Liver (tissue), 9 donors: Measurements from ENCODE around the gene ABHD5. TPM values are rescaled to one million over a fixed set of nuclear protein-coding genes. Genes with fewer than 3 reads are reported as not detected.

Source experiments
- DNase-seq: peaks from one replicate; pipeline ENCODE4 v3.0.0-alpha.2; 2017; ENCODE audit warnings: low spot score
- H3K27ac ChIP-seq, 2 donors: one replicate each; pipeline ENCODE4 v1.7.0; 2013; ENCODE audit warnings: inconsistent platforms in 2 of 2, low read length in 2 of 2, control low read depth in 1 of 2, low read depth in 1 of 2, mild to moderate bottlenecking in 1 of 2
- H3K27me3 ChIP-seq, 4 donors: one replicate each; pipeline versions ENCODE4 v1.6.1 to v1.7.0; 2013; ENCODE audit warnings: low read length in 3 of 4, inconsistent platforms in 1 of 4, mild to moderate bottlenecking in 1 of 4, moderate library complexity in 1 of 4; ENCODE audit not compliant: control insufficient read depth in 4 of 4, insufficient read depth in 4 of 4
- H3K36me3 ChIP-seq, 4 donors: one replicate each; pipeline versions ENCODE4 v1.6.1 to v1.7.0; 2013; ENCODE audit warnings: low read length in 3 of 4, mild to moderate bottlenecking in 3 of 4, low read depth in 1 of 4, moderate library complexity in 1 of 4; ENCODE audit not compliant: control insufficient read depth in 4 of 4, insufficient read depth in 3 of 4
- H3K4me1 ChIP-seq, 4 donors: one replicate each; pipeline versions ENCODE4 v1.6.1 to v1.7.0; 2013; ENCODE audit warnings: low read length in 3 of 4, mild to moderate bottlenecking in 3 of 4, moderate library complexity in 1 of 4; ENCODE audit not compliant: control insufficient read depth in 4 of 4, insufficient read depth in 4 of 4
- H3K4me3 ChIP-seq, 3 donors: one replicate each; pipeline versions ENCODE4 v1.6.1 to v1.7.0; 2013; ENCODE audit warnings: low read length in 3 of 3, control low read depth in 1 of 3, low read depth in 1 of 3, mild to moderate bottlenecking in 1 of 3
- H3K9ac ChIP-seq, 2 donors: one replicate each; pipeline ENCODE4 v1.7.0; 2013; ENCODE audit warnings: low read length in 2 of 2, mild to moderate bottlenecking in 2 of 2, moderate library complexity in 2 of 2, control low read depth in 1 of 2, low read depth in 1 of 2
- H3K9me3 ChIP-seq, 4 donors: one replicate each; pipeline versions ENCODE4 v1.6.1 to v1.7.0; 2013; ENCODE audit warnings: low read length in 3 of 4; ENCODE audit not compliant: control insufficient read depth in 4 of 4
- ATF3 ChIP-seq: IDR thresholded peaks from 2 replicates; pipeline ENCODE4 v1.6.1; 2016; ENCODE audit warnings: antibody characterized with exemption
- EGR1 ChIP-seq, 2 donors: IDR thresholded peaks; 2 replicates each; pipeline ENCODE4 v1.6.1; 2016 to 2018; ENCODE audit warnings: antibody characterized with exemption in 2 of 2, low read depth in 2 of 2
- FOXA1 ChIP-seq: IDR thresholded peaks from 2 replicates; pipeline ENCODE4 v1.6.1; 2016; ENCODE audit warnings: antibody characterized with exemption
- FOXA2 ChIP-seq: IDR thresholded peaks from 2 replicates; pipeline ENCODE4 v1.6.1; 2016; ENCODE audit warnings: antibody characterized with exemption
- GABPA ChIP-seq, 2 donors: IDR thresholded peaks in 1 of 2; conservative IDR thresholded peaks in 1 of 2; 2 replicates each; pipeline ENCODE4 v1.6.1; 2016; ENCODE audit warnings: antibody characterized with exemption in 2 of 2, mild to moderate bottlenecking in 1 of 2, moderate library complexity in 1 of 2
- HNF4A ChIP-seq, 2 donors: conservative IDR thresholded peaks; 2 replicates each; pipeline ENCODE4 v1.6.1; 2016; ENCODE audit warnings: antibody characterized with exemption in 2 of 2, mild to moderate bottlenecking in 2 of 2
- HNF4G ChIP-seq: IDR thresholded peaks from 2 replicates; pipeline ENCODE4 v1.6.1; 2016; ENCODE audit warnings: antibody characterized with exemption
- JUND ChIP-seq, 2 donors: IDR thresholded peaks; 2 replicates each; pipeline ENCODE4 v1.6.1; 2016; ENCODE audit warnings: antibody characterized with exemption in 2 of 2
- MAX ChIP-seq: IDR thresholded peaks from 2 replicates; pipeline ENCODE4 v1.6.1; 2016; ENCODE audit warnings: antibody characterized with exemption
- NR2F2 ChIP-seq: IDR thresholded peaks from 2 replicates; pipeline ENCODE4 v1.6.1; 2016; ENCODE audit warnings: antibody characterized with exemption
- RAD21 ChIP-seq, 2 donors: IDR thresholded peaks; 2 replicates each; pipeline ENCODE4 v1.6.1; 2016; ENCODE audit warnings: antibody characterized with exemption in 2 of 2, mild to moderate bottlenecking in 2 of 2
- REST ChIP-seq: IDR thresholded peaks from 2 replicates; pipeline ENCODE4 v1.6.1; 2016; ENCODE audit warnings: antibody characterized with exemption, mild to moderate bottlenecking
- RXRA ChIP-seq, 2 donors: IDR thresholded peaks; 2 replicates each; pipeline ENCODE4 v1.6.1; 2017 to 2018; ENCODE audit warnings: antibody characterized with exemption in 2 of 2, mild to moderate bottlenecking in 1 of 2
- SP1 ChIP-seq: IDR thresholded peaks from 2 replicates; pipeline ENCODE4 v1.6.1; 2018; ENCODE audit warnings: antibody characterized with exemption, mild to moderate bottlenecking
- TAF1 ChIP-seq: conservative IDR thresholded peaks from 2 replicates; pipeline ENCODE4 v1.6.1; 2016; ENCODE audit warnings: antibody characterized with exemption, mild to moderate bottlenecking
- YY1 ChIP-seq: IDR thresholded peaks from 2 replicates; pipeline ENCODE4 v1.6.1; 2016; ENCODE audit warnings: antibody characterized with exemption, mild to moderate bottlenecking
- WGBS: extraction: QIAGEN DNeasy Blood & Tissue Kit; methylation state at CpG from one replicate; pipeline ENCODE4 v1.1.7; 2013; 5-methylcytosine and 5-hydroxymethylcytosine counted together
- polyA plus RNA-seq, 2 donors: library from polyadenylated mRNA; stranded (reverse) in 1 of 2; unstranded in 1 of 2; fragments of 200-250 nt in 1 of 2; fragments of >200 nt in 1 of 2; fragmentation: Nextera tagmentation in 1 of 2; extraction: Ambion mirVana in 1 of 2; gene quantifications; one replicate each; pipeline versions ENCODE4 v1.2.1 to v1.2.3, GENCODE V29; 2013 to 2015
- total RNA-seq, 2 donors: library from RNA; depleted of rRNA; stranded (reverse); fragments of >200 nt; gene quantifications; one replicate each; pipeline ENCODE4 v1.2.3, GENCODE V29; 2014
- TF ChIP-seq, protein P1 (sequence below): IDR thresholded peaks from 2 replicates; pipeline ENCODE4 v1.6.1; 2016; ENCODE audit warnings: antibody characterized with exemption
- TF ChIP-seq, protein P2 (sequence below): fragments of 150-350 bp; IDR thresholded peaks from 2 replicates; pipeline ENCODE4 v1.5.1; 2017; ENCODE audit warnings: improper control_type of control experiment, low read depth, low read length; ENCODE audit not compliant: missing input control
- donor health status: healthy.
- donor health status: healthy.
- donor health status: healthy.
- donor health status: healthy.
- donor health status: healthy.

Gene ABHD5
- total and polyA plus RNA-seq, 4 donors, result 9.2 to 25.8 (median 16.1) TPM

DNA sequence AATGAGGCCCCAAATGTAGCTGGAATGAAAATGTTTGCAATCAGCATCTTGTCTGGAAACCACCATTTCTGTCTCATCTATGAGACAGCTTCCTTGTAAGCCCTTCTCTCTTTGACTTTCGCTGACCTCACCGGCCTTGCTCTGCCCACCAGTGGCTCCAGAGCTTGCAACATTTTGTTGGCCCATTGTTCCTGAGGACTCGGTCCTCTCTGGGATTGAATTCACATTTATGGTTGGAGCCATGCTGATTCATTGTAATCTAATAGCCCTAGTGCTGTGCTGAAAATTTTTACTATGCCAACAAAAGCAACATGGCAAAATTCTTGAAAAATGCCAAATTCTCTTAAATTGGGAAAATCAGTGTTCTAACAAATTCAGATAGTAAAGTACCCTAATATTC lies 37.2 kb downstream of the ABHD5 start:
- no peaks in the 10 kb centered on the region for H3K9me3 ChIP-seq
- no peak overlapping the region for H3K9ac ChIP-seq
- no peaks in the 10 kb centered on the region for H3K4me1 ChIP-seq
- no peaks in the 10 kb centered on the region for H3K27me3 ChIP-seq
- DNase-seq, result no peak
- H3K4me3 ChIP-seq, result no peak overlapping the region
- 98% methylated on average over 3 of the region's 3 CpGs for WGBS
- peaks cover 0 to 2% (median 1%) of the 10 kb centered on the region in 4 donors for H3K36me3 ChIP-seq
- no peak overlapping the region for H3K27ac ChIP-seq
- no peak for TF ChIP-seq NR2F2
- no peak for TF ChIP-seq JUND (IDR thresholded peaks at IDR 0.05)
- TF ChIP-seq EGR1 (IDR thresholded peaks at IDR 0.05; ENCODE audit: low read depth in 2 of 2), result no peak
- TF ChIP-seq TAF1, result no peak

- no peaks in the 10 kb centered on the region for H3K27me3 ChIP-seq
- no peaks in the 10 kb centered on the region for H3K4me1 ChIP-seq
- H3K9ac ChIP-seq, result no peak overlapping the region
- H3K4me3 ChIP-seq, result no peak overlapping the region
- H3K27ac ChIP-seq, result no peak overlapping the region
- DNase-seq, result no peak
- H3K36me3 ChIP-seq, result peaks cover 0 to 2% (median 1%) of the 10 kb centered on the region in 4 donors
- WGBS, result 76% methylated on average over 5 of the region's 5 CpGs
- H3K9me3 ChIP-seq, result no peaks in the 10 kb centered on the region
- TF ChIP-seq REST (no peak), YY1 (no peak), MAX (no peak)
Measured at GRCh38 chr3:43728476-43728875, 37.7 kb downstream of the ABHD5 start.

DNA sequence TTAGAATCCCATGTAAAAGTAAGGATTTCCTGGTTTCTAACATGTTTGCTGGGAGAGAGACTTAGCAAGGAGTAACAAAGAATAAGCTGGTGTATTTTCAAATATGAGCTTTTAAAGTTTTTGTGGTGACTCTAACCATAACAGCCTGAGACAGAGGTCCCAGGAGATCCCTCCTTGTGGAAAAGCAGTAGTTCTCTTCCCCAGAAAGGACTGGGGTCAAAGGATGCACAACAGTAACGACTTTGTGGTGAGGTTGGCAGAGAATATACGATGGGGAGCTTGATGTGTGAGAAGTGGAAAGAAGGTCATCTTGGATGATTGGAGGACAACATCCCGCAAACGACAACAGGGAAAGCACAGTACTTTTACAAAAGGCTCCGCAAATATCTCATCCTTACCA lies 38.2 kb downstream of the ABHD5 start:
- H3K36me3 ChIP-seq, result peaks cover 0 to 4% (median 1%) of the 10 kb centered on the region in 4 donors
- no peak overlapping the region for H3K4me3 ChIP-seq
- no peaks in the 10 kb centered on the region for H3K4me1 ChIP-seq
- no peak overlapping the region for H3K9ac ChIP-seq
- WGBS, result 91% methylated on average over 5 of the region's 5 CpGs
- no peaks in the 10 kb centered on the region for H3K27me3 ChIP-seq
- no peaks in the 10 kb centered on the region for H3K9me3 ChIP-seq
- DNase-seq, result no peak
- no peak overlapping the region for H3K27ac ChIP-seq
- TF ChIP-seq RXRA (IDR thresholded peaks at IDR 0.05), result no peak
- no peak for TF ChIP-seq GABPA (IDR thresholded peaks at IDR 0.05 in 1 of 2, conservative IDR thresholded peaks at IDR 0.05 in 1 of 2)
- TF ChIP-seq, protein P1, sequence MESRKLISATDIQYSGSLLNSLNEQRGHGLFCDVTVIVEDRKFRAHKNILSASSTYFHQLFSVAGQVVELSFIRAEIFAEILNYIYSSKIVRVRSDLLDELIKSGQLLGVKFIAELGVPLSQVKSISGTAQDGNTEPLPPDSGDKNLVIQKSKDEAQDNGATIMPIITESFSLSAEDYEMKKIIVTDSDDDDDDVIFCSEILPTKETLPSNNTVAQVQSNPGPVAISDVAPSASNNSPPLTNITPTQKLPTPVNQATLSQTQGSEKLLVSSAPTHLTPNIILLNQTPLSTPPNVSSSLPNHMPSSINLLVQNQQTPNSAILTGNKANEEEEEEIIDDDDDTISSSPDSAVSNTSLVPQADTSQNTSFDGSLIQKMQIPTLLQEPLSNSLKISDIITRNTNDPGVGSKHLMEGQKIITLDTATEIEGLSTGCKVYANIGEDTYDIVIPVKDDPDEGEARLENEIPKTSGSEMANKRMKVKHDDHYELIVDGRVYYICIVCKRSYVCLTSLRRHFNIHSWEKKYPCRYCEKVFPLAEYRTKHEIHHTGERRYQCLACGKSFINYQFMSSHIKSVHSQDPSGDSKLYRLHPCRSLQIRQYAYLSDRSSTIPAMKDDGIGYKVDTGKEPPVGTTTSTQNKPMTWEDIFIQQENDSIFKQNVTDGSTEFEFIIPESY, result no peak
- no peak for TF ChIP-seq HNF4G
- no peak for TF ChIP-seq SP1
- TF ChIP-seq FOXA1, result no peak
- no peak for TF ChIP-seq EGR1 (IDR thresholded peaks at IDR 0.05; ENCODE audit: low read depth in 2 of 2)
- no peak for TF ChIP-seq REST
- no peak for TF ChIP-seq ATF3
- no peak for TF ChIP-seq YY1
- TF ChIP-seq RAD21 (IDR thresholded peaks at IDR 0.05), result no peak
- TF ChIP-seq FOXA2, result no peak
- TF ChIP-seq HNF4A (conservative IDR thresholded peaks at IDR 0.05), result no peak
- TF ChIP-seq, protein P2, sequence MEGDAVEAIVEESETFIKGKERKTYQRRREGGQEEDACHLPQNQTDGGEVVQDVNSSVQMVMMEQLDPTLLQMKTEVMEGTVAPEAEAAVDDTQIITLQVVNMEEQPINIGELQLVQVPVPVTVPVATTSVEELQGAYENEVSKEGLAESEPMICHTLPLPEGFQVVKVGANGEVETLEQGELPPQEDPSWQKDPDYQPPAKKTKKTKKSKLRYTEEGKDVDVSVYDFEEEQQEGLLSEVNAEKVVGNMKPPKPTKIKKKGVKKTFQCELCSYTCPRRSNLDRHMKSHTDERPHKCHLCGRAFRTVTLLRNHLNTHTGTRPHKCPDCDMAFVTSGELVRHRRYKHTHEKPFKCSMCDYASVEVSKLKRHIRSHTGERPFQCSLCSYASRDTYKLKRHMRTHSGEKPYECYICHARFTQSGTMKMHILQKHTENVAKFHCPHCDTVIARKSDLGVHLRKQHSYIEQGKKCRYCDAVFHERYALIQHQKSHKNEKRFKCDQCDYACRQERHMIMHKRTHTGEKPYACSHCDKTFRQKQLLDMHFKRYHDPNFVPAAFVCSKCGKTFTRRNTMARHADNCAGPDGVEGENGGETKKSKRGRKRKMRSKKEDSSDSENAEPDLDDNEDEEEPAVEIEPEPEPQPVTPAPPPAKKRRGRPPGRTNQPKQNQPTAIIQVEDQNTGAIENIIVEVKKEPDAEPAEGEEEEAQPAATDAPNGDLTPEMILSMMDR, result no peak
